Raji (cell line): Measurements from ENCODE around the gene CACNA1D.

Experiments used
- POLR2A ChIP-seq: IDR thresholded peaks from 2 replicates; pipeline ENCODE4 v1.6.1; 2011; ENCODE audit warnings: low read depth, low read length, control low read depth; ENCODE audit not compliant: insufficient read depth

The CACNA1D gene

GRCh38 chr3:53693451-53693850 is 199.0 kb downstream of the CACNA1D start:
- no peak for TF ChIP-seq POLR2A

- no peak for TF ChIP-seq POLR2A
Measured at GRCh38 chr3:53694046-53694445, 199.6 kb downstream of the CACNA1D start.

- no peak for TF ChIP-seq POLR2A
Measured at GRCh38 chr3:53694666-53695323, 200.4 kb downstream of the CACNA1D start.

- TF ChIP-seq POLR2A, result no peak
Measured at GRCh38 chr3:53695324-53695690, 200.9 kb downstream of the CACNA1D start.

GRCh38 chr3:53696401-53697172 is 202.2 kb downstream of the CACNA1D start:
- TF ChIP-seq POLR2A, result no peak

GRCh38 chr3:53700441-53700840 is 206.0 kb downstream of the CACNA1D start:
- TF ChIP-seq POLR2A, result no peak

- TF ChIP-seq POLR2A, result no peak
Measured at GRCh38 chr3:53702776-53703530, 208.5 kb downstream of the CACNA1D start.

- TF ChIP-seq POLR2A, result no peak
Measured at GRCh38 chr3:53703630-53704362, 209.4 kb downstream of the CACNA1D start.

GRCh38 chr3:53704363-53704725 is 209.9 kb downstream of the CACNA1D start:
- no peak for TF ChIP-seq POLR2A

- no peak for TF ChIP-seq POLR2A
Measured at GRCh38 chr3:53705024-53705745, 210.8 kb downstream of the CACNA1D start.

GRCh38 chr3:53705774-53706173 is 211.4 kb downstream of the CACNA1D start:
- TF ChIP-seq POLR2A, result no peak

GRCh38 chr3:53707222-53707621 is 212.8 kb downstream of the CACNA1D start:
- no peak for TF ChIP-seq POLR2A

GRCh38 chr3:53708001-53708621 is 213.7 kb downstream of the CACNA1D start:
- no peak for TF ChIP-seq POLR2A

GRCh38 chr3:53709256-53709655 is 214.8 kb downstream of the CACNA1D start:
- TF ChIP-seq POLR2A, result no peak

GRCh38 chr3:53709860-53710674 is 215.7 kb downstream of the CACNA1D start:
- TF ChIP-seq POLR2A, result no peak
